DOHH2 (cell line): ENCODE results near the gene CPS1.

Source experiments
- H3F3A ChIP-seq: fragments of 200-600 bp; sonication (generic), shearing (Covaris generic); 2 replicates; pipeline ENCODE4 v1.6.0; 2016; ENCODE audit warnings: antibody characterized with exemption, mild to moderate bottlenecking; ENCODE audit not compliant: control insufficient read depth, insufficient read depth
- H3K27ac ChIP-seq: fragments of 200-600 bp; sonication (generic); 2 replicates; pipeline ENCODE4 v1.5.1; 2014; ENCODE audit warnings: low read depth, mild to moderate bottlenecking, low read length, moderate library complexity
- H3K27me3 ChIP-seq: fragments of 200-600 bp; sonication (generic); 2 replicates; pipeline ENCODE4 v1.6.1; 2014; ENCODE audit warnings: mild to moderate bottlenecking, low read length, mixed read lengths; ENCODE audit not compliant: control insufficient read depth
- H3K36me3 ChIP-seq: fragments of 200-600 bp; sonication (generic); 2 replicates; pipeline ENCODE4 v1.6.1; 2014; ENCODE audit warnings: mild to moderate bottlenecking, low read length, moderate library complexity, mixed read lengths; ENCODE audit not compliant: control insufficient read depth
- H3K4me1 ChIP-seq: fragments of 200-600 bp; sonication (generic); 2 replicates; pipeline ENCODE4 v1.6.1; 2014; ENCODE audit warnings: mild to moderate bottlenecking, low read length, mixed read lengths; ENCODE audit not compliant: control insufficient read depth
- H3K4me2 ChIP-seq: fragments of 200-600 bp; sonication (generic); 2 replicates; pipeline ENCODE4 v1.6.0; 2014; ENCODE audit warnings: mild to moderate bottlenecking, low read length, moderate library complexity
- H3K4me3 ChIP-seq: fragments of 200-600 bp; sonication (generic); 2 replicates; pipeline ENCODE4 v1.5.1; 2014; ENCODE audit warnings: mild to moderate bottlenecking, low read length, mixed read lengths
- H3K79me2 ChIP-seq: fragments of 200-600 bp; sonication (generic); 2 replicates; pipeline ENCODE4 v1.6.1; 2014; ENCODE audit warnings: mild to moderate bottlenecking, low read length, mixed read lengths; ENCODE audit not compliant: control insufficient read depth
- H3K9me2 ChIP-seq: fragments of 200-600 bp; sonication (generic); replicated peaks from 2 replicates; pipeline ENCODE4 v1.6.1; 2014; ENCODE audit warnings: mild to moderate bottlenecking, low read length, mixed read lengths; ENCODE audit not compliant: control insufficient read depth
- H3K9me3 ChIP-seq: fragments of 200-600 bp; sonication (generic); 2 replicates; pipeline ENCODE4 v1.6.1; 2014; ENCODE audit warnings: antibody characterized with exemption, low read length, mixed read lengths; ENCODE audit not compliant: control insufficient read depth, insufficient read depth
- H4K20me1 ChIP-seq: fragments of 200-600 bp; sonication (generic); 2 replicates; pipeline ENCODE4 v1.6.0; 2014; ENCODE audit warnings: low read depth, mild to moderate bottlenecking, antibody characterized with exemption, low read length, moderate library complexity; ENCODE audit not compliant: control insufficient read depth, insufficient read depth
- CTCF ChIP-seq: fragments of 200-600 bp; sonication (generic); IDR thresholded peaks from one replicate; pipeline ENCODE4 v1.5.1; 2014; ENCODE audit warnings: antibody characterized with exemption, mild to moderate bottlenecking, low read depth, low read length; ENCODE audit not compliant: poor library complexity, severe bottlenecking
- EZH2phosphoT487 ChIP-seq: fragments of 200-600 bp; sonication (generic); IDR thresholded peaks from 2 replicates; pipeline ENCODE4 v1.6.1; 2017; ENCODE audit warnings: borderline replicate concordance, mild to moderate bottlenecking, antibody characterized with exemption, low read length, moderate library complexity, mixed read lengths

CPS1 gene

DNA sequence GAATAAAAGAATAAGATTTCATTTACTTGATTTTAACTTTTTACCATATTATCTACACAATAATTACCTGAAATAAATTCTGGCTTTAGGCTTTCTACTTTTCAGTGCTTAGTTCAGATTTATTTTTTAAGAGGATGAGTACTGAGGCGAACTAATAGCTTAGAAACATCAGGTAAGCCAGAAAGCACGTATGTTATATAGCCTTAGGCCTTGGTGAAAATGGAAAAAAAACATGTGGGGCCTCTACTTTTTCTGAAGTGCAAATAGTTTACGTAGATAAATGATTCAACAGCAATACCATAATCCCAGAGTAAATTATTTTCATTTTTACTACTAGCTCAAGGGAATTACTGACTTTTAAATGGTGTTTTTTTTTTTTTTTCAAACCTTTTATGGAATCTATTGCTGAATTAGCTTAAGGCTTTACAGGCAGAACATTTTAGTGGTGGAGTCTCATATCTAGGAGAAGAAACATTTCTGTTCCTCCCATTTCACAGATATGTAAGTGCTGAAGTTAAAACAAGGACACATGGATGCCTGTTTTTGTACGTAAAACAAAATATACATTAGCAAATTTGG lies 6.2 kb downstream of the CPS1 start:
- Histone ChIP-seq H3K4me1 (no peaks in the 10 kb centered on the region), H3K4me2 (no peak overlapping the region), H3K27me3 (no peaks in the 10 kb centered on the region), H3K9me3 (no peaks in the 10 kb centered on the region), H3K9me2 (no peaks in the 10 kb centered on the region), H4K20me1 (no peaks in the 10 kb centered on the region), H3F3A (no peaks in the 10 kb centered on the region), H3K4me3 (no peak overlapping the region), H3K27ac (no peak overlapping the region), H3K36me3 (no peaks in the 10 kb centered on the region), H3K79me2 (no peaks in the 10 kb centered on the region)
- no peak for TF ChIP-seq EZH2phosphoT487
- no peak for TF ChIP-seq CTCF

GRCh38 chr2:210567279-210567678 lies 10.9 kb downstream of the CPS1 start:
- H4K20me1 ChIP-seq, result no peaks in the 10 kb centered on the region
- H3K9me3 ChIP-seq, result no peaks in the 10 kb centered on the region
- no peak overlapping the region for H3K27ac ChIP-seq
- no peaks in the 10 kb centered on the region for H3K4me1 ChIP-seq
- H3K4me3 ChIP-seq, result no peak overlapping the region
- no peaks in the 10 kb centered on the region for H3K79me2 ChIP-seq
- H3K4me2 ChIP-seq, result no peak overlapping the region
- H3K36me3 ChIP-seq, result no peaks in the 10 kb centered on the region
- no peak for TF ChIP-seq CTCF
- TF ChIP-seq EZH2phosphoT487, result no peak
- H3K27me3 ChIP-seq, result peaks cover 7% of the 10 kb centered on the region; the same call in 1 of the 2 replicates
- no peaks in the 10 kb centered on the region for H3F3A ChIP-seq
- H3K9me2 ChIP-seq, result no peaks in the 10 kb centered on the region

DNA sequence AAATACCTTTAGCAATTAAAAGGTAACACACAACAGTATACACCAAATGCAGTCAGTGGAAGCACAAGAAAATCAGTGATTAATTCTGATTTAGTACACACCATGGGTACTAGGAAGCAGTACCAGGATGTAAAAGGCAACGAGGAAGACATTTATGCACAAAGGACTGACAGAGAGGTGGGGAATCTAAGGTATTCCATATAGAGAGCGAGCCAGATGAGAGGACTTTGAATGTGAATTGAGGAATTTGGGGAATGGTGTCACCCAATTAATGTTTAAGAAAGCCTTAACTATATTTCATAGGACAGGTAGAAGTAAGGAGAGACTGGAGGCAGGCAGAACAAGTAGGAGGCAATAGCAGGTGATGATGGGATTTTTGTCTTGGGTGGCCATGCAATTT lies 11.7 kb downstream of the CPS1 start:
- Histone ChIP-seq H3K4me3 (no peak overlapping the region), H3K4me1 (no peaks in the 10 kb centered on the region)

More for the DNA sequence above, 11.7 kb downstream of the CPS1 start:
- no peak overlapping the region for H3K27ac ChIP-seq
- no peaks in the 10 kb centered on the region for H3K36me3 ChIP-seq
- TF ChIP-seq EZH2phosphoT487 (no peak), CTCF (no peak)
- H3K27me3 ChIP-seq, result peaks cover 7% of the 10 kb centered on the region; the same call in 1 of the 2 replicates
- H3K9me2 ChIP-seq, result no peaks in the 10 kb centered on the region
- no peak overlapping the region for H3K4me2 ChIP-seq
- no peaks in the 10 kb centered on the region for H4K20me1 ChIP-seq
- H3K9me3 ChIP-seq, result no peaks in the 10 kb centered on the region
- no peaks in the 10 kb centered on the region for H3F3A ChIP-seq
- no peaks in the 10 kb centered on the region for H3K79me2 ChIP-seq
